SK-N-MC (cell line): ENCODE measurements around the gene SLC20A1.

ENCODE experiments used
- DNase-seq: peaks from one replicate; pipeline ENCODE4 v3.0.0-alpha.2; 2011; ENCODE audit warnings: low read depth, low spot score
- H3K27ac ChIP-seq: fragments of 200-600 bp; sonication (generic); 2 replicates; pipeline ENCODE4 v1.5.1; 2016; ENCODE audit warnings: mixed run types
- H3K36me3 ChIP-seq: fragments of 200-600 bp; sonication (generic); 2 replicates; pipeline ENCODE4 v1.6.1; 2017; ENCODE audit warnings: antibody characterized with exemption, low read length, mixed read lengths; ENCODE audit not compliant: insufficient read depth
- H3K4me3 ChIP-seq: fragments of 200-600 bp; sonication (generic); 2 replicates; pipeline ENCODE4 v1.5.1; 2016
- H3K9ac ChIP-seq: fragments of 200-600 bp; sonication (generic); 2 replicates; pipeline ENCODE4 v1.8.0; 2017; ENCODE audit warnings: mixed run types, mixed read lengths; ENCODE audit not compliant: insufficient read length
- H3K9me3 ChIP-seq: fragments of 200-600 bp; sonication (generic); 2 replicates; pipeline ENCODE4 v1.6.1; 2017; ENCODE audit warnings: low read depth, mild to moderate bottlenecking, antibody characterized with exemption, low read length, moderate library complexity, mixed read lengths
- EZH2 ChIP-seq: fragments of 200-600 bp; sonication (generic); IDR thresholded peaks from one replicate; pipeline ENCODE4 v1.6.1; 2017; ENCODE audit warnings: antibody characterized with exemption
- FOXP2 ChIP-seq: optimal IDR thresholded peaks from 2 replicates; pipeline ENCODE3; 2011; ENCODE audit warnings: mild to moderate bottlenecking, moderate library complexity; ENCODE audit not compliant: insufficient read depth; ENCODE audit errors: extremely low read length, control extremely low read depth
- POLR2AphosphoS5 ChIP-seq: IDR thresholded peaks from 2 replicates; pipeline ENCODE4 v1.6.1; 2012; ENCODE audit warnings: mild to moderate bottlenecking, low read depth, low read length, borderline replicate concordance

The SLC20A1 gene

GRCh38 chr2:112640800-112641675, 4.7 kb upstream of the SLC20A1 start:
- no peak overlapping the region for H3K9ac ChIP-seq
- TF ChIP-seq FOXP2 (no peak), EZH2 (no peak), POLR2AphosphoS5 (no peak)
- H3K36me3 ChIP-seq = no peaks in the 10 kb centered on the region
- no peaks in the 10 kb centered on the region for H3K9me3 ChIP-seq
- H3K27ac ChIP-seq = no peak overlapping the region
- no peak for DNase-seq
- no peak overlapping the region for H3K4me3 ChIP-seq

GRCh38 chr2:112641701-112642100, 4.0 kb upstream of the SLC20A1 start:
- no peak for TF ChIP-seq EZH2
- TF ChIP-seq FOXP2 = no peak
- TF ChIP-seq POLR2AphosphoS5 = no peak
- Histone ChIP-seq H3K36me3 (peaks cover under 1% of the 10 kb centered on the region), H3K27ac (no peak overlapping the region), H3K9ac (no peak overlapping the region), H3K4me3 (no peak overlapping the region), H3K9me3 (no peaks in the 10 kb centered on the region)
- DNase-seq = no peak

GRCh38 chr2:112642561-112642960, 3.2 kb upstream of the SLC20A1 start:
- Histone ChIP-seq H3K36me3 (peaks cover 9% of the 10 kb centered on the region), H3K27ac (no peak overlapping the region), H3K4me3 (no peak overlapping the region), H3K9me3 (no peaks in the 10 kb centered on the region), H3K9ac (no peak overlapping the region)
- TF ChIP-seq EZH2 (no peak), POLR2AphosphoS5 (no peak), FOXP2 (no peak)
- DNase-seq = no peak

- TF ChIP-seq FOXP2 (no peak), EZH2 (no peak), POLR2AphosphoS5 (no peak)
- no peak overlapping the region for H3K27ac ChIP-seq
Observed at GRCh38 chr2:112642966-112643365, 2.8 kb upstream of the SLC20A1 start.

GRCh38 chr2:112643488-112643887, 2.3 kb upstream of the SLC20A1 start:
- Histone ChIP-seq H3K27ac (no peak overlapping the region), H3K9ac (no peak overlapping the region), H3K4me3 (no peak overlapping the region), H3K36me3 (peaks cover 19% of the 10 kb centered on the region), H3K9me3 (no peaks in the 10 kb centered on the region)
- TF ChIP-seq POLR2AphosphoS5 (no peak), EZH2 (no peak), FOXP2 (no peak)
- no peak for DNase-seq

More at GRCh38 chr2:112642966-112643365, 2.8 kb upstream of the SLC20A1 start:
- Histone ChIP-seq H3K9me3 (no peaks in the 10 kb centered on the region), H3K36me3 (peaks cover 13% of the 10 kb centered on the region), H3K9ac (no peak overlapping the region), H3K4me3 (no peak overlapping the region)
- no peak for DNase-seq

GRCh38 chr2:112644155-112644932, 1.4 kb upstream of the SLC20A1 start:
- H3K9me3 ChIP-seq = no peaks in the 10 kb centered on the region
- no peak for DNase-seq
- H3K4me3 ChIP-seq = peak overlapping the region; percentile 95
- no peak overlapping the region for H3K27ac ChIP-seq
- peaks cover 27% of the 10 kb centered on the region for H3K36me3 ChIP-seq
- H3K9ac ChIP-seq = peak overlapping the region; percentile 65
- TF ChIP-seq POLR2AphosphoS5 (no peak), FOXP2 (no peak), EZH2 (no peak)

- H3K36me3 ChIP-seq = peaks cover 33% of the 10 kb centered on the region
- no peak overlapping the region for H3K27ac ChIP-seq
- no peak for DNase-seq
- H3K9me3 ChIP-seq = no peaks in the 10 kb centered on the region
- TF ChIP-seq FOXP2 = no peak
- no peak for TF ChIP-seq EZH2
- no peak for TF ChIP-seq POLR2AphosphoS5
- peak overlapping the region; percentile 95 for H3K4me3 ChIP-seq
- H3K9ac ChIP-seq = peak overlapping the region; percentile 65
Observed at GRCh38 chr2:112644933-112645309, 818 bp upstream of the SLC20A1 start.

GRCh38 chr2:112646102-112646719, 472 bp downstream of the SLC20A1 start:
- Histone ChIP-seq H3K9me3 (no peaks in the 10 kb centered on the region), H3K27ac (peak overlapping the region; percentile 83), H3K9ac (peak overlapping the region; percentile 96), H3K36me3 (peaks cover 45% of the 10 kb centered on the region), H3K4me3 (peak overlapping the region; percentile 95)
- TF ChIP-seq POLR2AphosphoS5 (no peak), FOXP2 (no peak), EZH2 (no peak)
- no peak for DNase-seq
